H9 (cell line): ENCODE measurements around the gene PGLYRP2. TPM values are rescaled to one million over a fixed set of nuclear protein-coding genes. Genes with fewer than 3 reads are reported as not detected.

Experiments
- DNase-seq: peaks from one replicate; pipeline ENCODE4 v3.0.0-alpha.2; 2017
- H2AFZ ChIP-seq: one replicate; pipeline ENCODE4 v1.6.1; 2013; ENCODE audit warnings: mild to moderate bottlenecking, low read length, control low read depth, moderate library complexity
- H2AK5ac ChIP-seq: 2 replicates; pipeline ENCODE4 v1.6.1; 2013; ENCODE audit warnings: low read length, control low read depth, mixed read lengths; ENCODE audit not compliant: insufficient read length
- H2BK120ac ChIP-seq: one replicate; pipeline ENCODE4 v1.6.1; 2013; ENCODE audit warnings: low read depth, mild to moderate bottlenecking, low read length, control low read depth, inconsistent platforms; ENCODE audit not compliant: poor library complexity, severe bottlenecking
- H2BK12ac ChIP-seq: 2 replicates; pipeline ENCODE4 v1.6.1; 2013; ENCODE audit warnings: low read length, control low read depth, mixed read lengths, low read depth; ENCODE audit not compliant: insufficient read length
- H2BK15ac ChIP-seq: 2 replicates; pipeline ENCODE4 v1.6.1; 2013; ENCODE audit warnings: low read depth, low read length, control low read depth
- H2BK20ac ChIP-seq: one replicate; pipeline ENCODE4 v1.6.1; 2013; ENCODE audit warnings: low read depth, mild to moderate bottlenecking, low read length, control low read depth, inconsistent platforms; ENCODE audit not compliant: poor library complexity, severe bottlenecking
- H2BK5ac ChIP-seq: 2 replicates; pipeline ENCODE4 v1.6.1; 2013; ENCODE audit warnings: low read length, control low read depth, mixed read lengths; ENCODE audit not compliant: insufficient read length
- H3K14ac ChIP-seq: 2 replicates; pipeline ENCODE4 v1.6.1; 2013; ENCODE audit warnings: low read length, control low read depth; ENCODE audit not compliant: insufficient read depth
- H3K18ac ChIP-seq: 2 replicates; pipeline ENCODE4 v1.6.1; 2013; ENCODE audit warnings: low read depth, mild to moderate bottlenecking, mixed read lengths, low read length, control low read depth; ENCODE audit not compliant: insufficient read length
- H3K23ac ChIP-seq: 2 replicates; pipeline ENCODE4 v1.6.1; 2013; ENCODE audit warnings: low read length, control low read depth, mixed read lengths, low read depth; ENCODE audit not compliant: insufficient read length
- H3K23me2 ChIP-seq: 2 replicates; pipeline ENCODE4 v1.6.1; 2013; ENCODE audit warnings: low read depth, mild to moderate bottlenecking, mixed read lengths, low read length, control low read depth; ENCODE audit not compliant: insufficient read length, poor library complexity, severe bottlenecking
- H3K27ac ChIP-seq: 2 replicates; pipeline ENCODE4 v1.5.1; 2013; ENCODE audit warnings: low read length, control low read depth, mixed read lengths, low read depth; ENCODE audit not compliant: insufficient read length
- H3K27me3 ChIP-seq: 2 replicates; pipeline ENCODE4 v1.6.1; 2013; ENCODE audit warnings: low read length, control low read depth, inconsistent platforms; ENCODE audit not compliant: insufficient read depth
- H3K4ac ChIP-seq: 2 replicates; pipeline ENCODE4 v1.6.1; 2013; ENCODE audit warnings: low read depth, mild to moderate bottlenecking, control low read depth, inconsistent platforms, low read length, moderate library complexity
- H3K4me1 ChIP-seq: 2 replicates; pipeline ENCODE4 v1.6.1; 2013; ENCODE audit warnings: low read length, control low read depth, inconsistent platforms; ENCODE audit not compliant: insufficient read depth
- H3K4me2 ChIP-seq: 2 replicates; pipeline ENCODE4 v1.6.1; 2013; ENCODE audit warnings: low read length, control low read depth, mixed read lengths; ENCODE audit not compliant: insufficient read length, insufficient read depth
- H3K56ac ChIP-seq: 2 replicates; pipeline ENCODE4 v1.6.1; 2013; ENCODE audit warnings: low read depth, mild to moderate bottlenecking, mixed read lengths, low read length, control low read depth; ENCODE audit not compliant: insufficient read length
- H3K79me1 ChIP-seq: 2 replicates; pipeline ENCODE4 v1.6.1; 2013; ENCODE audit warnings: low read depth, mild to moderate bottlenecking, moderate library complexity, low read length, control low read depth, inconsistent platforms; ENCODE audit not compliant: insufficient read depth, poor library complexity, severe bottlenecking
- H3K79me2 ChIP-seq: 2 replicates; pipeline ENCODE4 v1.6.1; 2013; ENCODE audit warnings: low read length, control low read depth, inconsistent platforms; ENCODE audit not compliant: insufficient read depth
- H3K9ac ChIP-seq: 2 replicates; pipeline ENCODE4 v1.6.1; 2013; ENCODE audit warnings: low read length, control low read depth, mixed read lengths; ENCODE audit not compliant: insufficient read length; ENCODE audit errors: extremely low read depth
- H3K9me3 ChIP-seq: one replicate; pipeline ENCODE4 v1.6.1; 2013; ENCODE audit warnings: low read depth, low read length, inconsistent platforms; ENCODE audit not compliant: control insufficient read depth
- H3T11ph ChIP-seq: one replicate; pipeline ENCODE4 v1.6.1; 2013; ENCODE audit warnings: mild to moderate bottlenecking, low read length, control low read depth, inconsistent platforms
- H4K20me1 ChIP-seq: one replicate; pipeline ENCODE4 v1.6.1; 2013; ENCODE audit not compliant: control insufficient read depth, insufficient read length, insufficient read depth
- H4K5ac ChIP-seq: 2 replicates; pipeline ENCODE4 v1.6.1; 2013; ENCODE audit warnings: low read depth, mild to moderate bottlenecking, mixed read lengths, low read length, control low read depth; ENCODE audit not compliant: insufficient read length
- H4K8ac ChIP-seq: replicated peaks from 2 replicates; pipeline ENCODE4 v1.6.1; 2013; ENCODE audit warnings: low read length, control low read depth, mixed read lengths, low read depth; ENCODE audit not compliant: insufficient read length
- H4K91ac ChIP-seq: 2 replicates; pipeline ENCODE4 v1.6.1; 2013; ENCODE audit warnings: low read depth, mild to moderate bottlenecking, moderate library complexity, mixed read lengths, low read length, control low read depth; ENCODE audit not compliant: insufficient read length
- H3K27ac Mint-ChIP-seq, 3 experiments: 2 replicates in 2 of 3; 3 replicates in 1 of 3; pipeline ENCODE4 v1.8.0; 2020 to 2021; ENCODE audit warnings: mixed read lengths in 3 of 3, mild to moderate bottlenecking in 1 of 3, moderate library complexity in 1 of 3
- H3K27me3 Mint-ChIP-seq: 2 replicates; pipeline ENCODE4 v1.8.0; 2021; ENCODE audit warnings: low read depth, mild to moderate bottlenecking, moderate library complexity, mixed read lengths
- H3K36me3 Mint-ChIP-seq, 3 experiments: 2 replicates in 2 of 3; 3 replicates in 1 of 3; pipeline ENCODE4 v1.8.0; 2020 to 2021; ENCODE audit warnings: low read depth in 3 of 3, mixed read lengths in 3 of 3; ENCODE audit not compliant: insufficient read depth in 1 of 3
- H3K4me1 Mint-ChIP-seq, 2 experiments: 2 replicates each; pipeline ENCODE4 v1.8.0; 2020; ENCODE audit warnings: mixed read lengths in 2 of 2
- H3K4me3 Mint-ChIP-seq, 2 experiments: 2 replicates in 1 of 2; 3 replicates in 1 of 2; pipeline ENCODE4 v1.8.0; 2020 to 2021; ENCODE audit warnings: mild to moderate bottlenecking in 2 of 2, mixed read lengths in 2 of 2, moderate library complexity in 1 of 2
- H3K9me3 Mint-ChIP-seq, 2 experiments: 2 replicates in 1 of 2; 3 replicates in 1 of 2; pipeline ENCODE4 v1.8.0; 2020; ENCODE audit warnings: mild to moderate bottlenecking in 2 of 2, mixed read lengths in 2 of 2, moderate library complexity in 1 of 2
- whole genome bisulfite sequencing: extraction: QIAGEN DNeasy Blood & Tissue Kit; methylation state at CpG from one replicate; pipeline ENCODE4 v1.1.7; 2013; ENCODE audit warnings: missing lambda C conversion rate, low lambda C conversion rate, mixed read lengths; ENCODE audit not compliant: insufficient read length; ENCODE audit errors: extremely low coverage; 5-methylcytosine and 5-hydroxymethylcytosine counted together
- total RNA-seq: library from RNA; stranded (reverse); gene quantifications from 2 replicates; pipeline ENCODE4 v1.2.1, GENCODE V29; 2021
- TF ChIP-seq, protein P1 (sequence below): fragments of 200-600 bp; sonication (generic); conservative IDR thresholded peaks from 3 replicates; pipeline ENCODE4 v1.8.0; 2021; ENCODE audit warnings: antibody characterized with exemption, mild to moderate bottlenecking

PGLYRP2 gene
- total RNA-seq, 1 experiment from 2014 or later: not detected

DNA sequence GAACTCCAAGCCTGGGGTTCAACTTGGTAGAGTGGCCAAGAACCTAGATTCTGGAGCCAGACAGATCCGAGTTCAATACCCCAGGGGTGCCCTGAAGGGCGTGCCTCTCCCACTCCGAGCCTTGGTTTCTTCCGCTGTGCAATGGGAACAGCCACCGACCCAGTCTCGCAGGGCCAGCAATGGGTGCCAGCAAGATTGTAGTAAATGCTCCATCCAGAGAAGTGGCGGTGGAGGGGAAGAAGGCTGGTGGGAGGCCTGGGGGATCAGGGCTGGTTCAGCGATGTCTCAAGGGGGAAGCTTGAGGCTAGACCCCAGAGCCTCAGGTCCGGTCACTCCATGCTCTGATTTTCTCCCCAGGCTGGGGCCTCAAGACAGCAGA lies 34.1 kb downstream of the PGLYRP2 start:
- Histone ChIP-seq H3K18ac (no peak overlapping the region), H3K79me1 (no peaks in the 10 kb centered on the region), H3K27ac (no peak overlapping the region), H2BK15ac (no peak overlapping the region), H3K4ac (no peak overlapping the region), H2AK5ac (no peak overlapping the region), H2AFZ (no peak overlapping the region), H3K27me3 (no peaks in the 10 kb centered on the region), H3K4me2 (no peak overlapping the region), H4K91ac (no peak overlapping the region), H3K14ac (no peak overlapping the region), H3K9ac (no peak overlapping the region), H3K9me3 (no peaks in the 10 kb centered on the region), H4K5ac (no peak overlapping the region), H3T11ph (no peak overlapping the region), H4K8ac (no peak overlapping the region), H3K79me2 (no peaks in the 10 kb centered on the region), H2BK120ac (no peak overlapping the region), H3K4me1 (no peaks in the 10 kb centered on the region; the same call in 1 of the 2 replicates), H2BK20ac (no peak overlapping the region), H4K20me1 (no peaks in the 10 kb centered on the region), H3K23ac (no peak overlapping the region), H2BK5ac (no peak overlapping the region), H3K56ac (no peak overlapping the region), H2BK12ac (no peak overlapping the region), H3K23me2 (peaks cover 12% of the 10 kb centered on the region)
- H3K4me1 Mint-ChIP-seq: peaks cover 7 to 8% of the 10 kb centered on the region in 2 experiments
- no peak overlapping the region for H3K27ac Mint-ChIP-seq
- TF ChIP-seq, protein P1, sequence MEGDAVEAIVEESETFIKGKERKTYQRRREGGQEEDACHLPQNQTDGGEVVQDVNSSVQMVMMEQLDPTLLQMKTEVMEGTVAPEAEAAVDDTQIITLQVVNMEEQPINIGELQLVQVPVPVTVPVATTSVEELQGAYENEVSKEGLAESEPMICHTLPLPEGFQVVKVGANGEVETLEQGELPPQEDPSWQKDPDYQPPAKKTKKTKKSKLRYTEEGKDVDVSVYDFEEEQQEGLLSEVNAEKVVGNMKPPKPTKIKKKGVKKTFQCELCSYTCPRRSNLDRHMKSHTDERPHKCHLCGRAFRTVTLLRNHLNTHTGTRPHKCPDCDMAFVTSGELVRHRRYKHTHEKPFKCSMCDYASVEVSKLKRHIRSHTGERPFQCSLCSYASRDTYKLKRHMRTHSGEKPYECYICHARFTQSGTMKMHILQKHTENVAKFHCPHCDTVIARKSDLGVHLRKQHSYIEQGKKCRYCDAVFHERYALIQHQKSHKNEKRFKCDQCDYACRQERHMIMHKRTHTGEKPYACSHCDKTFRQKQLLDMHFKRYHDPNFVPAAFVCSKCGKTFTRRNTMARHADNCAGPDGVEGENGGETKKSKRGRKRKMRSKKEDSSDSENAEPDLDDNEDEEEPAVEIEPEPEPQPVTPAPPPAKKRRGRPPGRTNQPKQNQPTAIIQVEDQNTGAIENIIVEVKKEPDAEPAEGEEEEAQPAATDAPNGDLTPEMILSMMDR: no peak
- peaks cover 0 to under 1% of the 10 kb centered on the region in 2 experiments; a peak in 3 of 5 replicates for H3K9me3 Mint-ChIP-seq
- H3K36me3 Mint-ChIP-seq: no peaks in the 10 kb centered on the region
- no CpG with 5 or more reads among the region's 9 CpGs for WGBS
- H3K27me3 Mint-ChIP-seq: peaks cover 2% of the 10 kb centered on the region; the same call in 1 of the 2 replicates
- H3K4me3 Mint-ChIP-seq: no peak overlapping the region
- no peak for DNase-seq
